ENCODE data around the gene CCBE1. TPM values are rescaled to one million over a fixed set of nuclear protein-coding genes. Genes with fewer than 3 reads are reported as not detected.
"Not testable (repeated sequence)": the region's sequence is repeated elsewhere in the genome, so short reads cannot be mapped to it uniquely, and the experiment has no call there.

The CCBE1 gene
- total RNA-seq, 2 experiments from 2014 or later = not detected

DNA sequence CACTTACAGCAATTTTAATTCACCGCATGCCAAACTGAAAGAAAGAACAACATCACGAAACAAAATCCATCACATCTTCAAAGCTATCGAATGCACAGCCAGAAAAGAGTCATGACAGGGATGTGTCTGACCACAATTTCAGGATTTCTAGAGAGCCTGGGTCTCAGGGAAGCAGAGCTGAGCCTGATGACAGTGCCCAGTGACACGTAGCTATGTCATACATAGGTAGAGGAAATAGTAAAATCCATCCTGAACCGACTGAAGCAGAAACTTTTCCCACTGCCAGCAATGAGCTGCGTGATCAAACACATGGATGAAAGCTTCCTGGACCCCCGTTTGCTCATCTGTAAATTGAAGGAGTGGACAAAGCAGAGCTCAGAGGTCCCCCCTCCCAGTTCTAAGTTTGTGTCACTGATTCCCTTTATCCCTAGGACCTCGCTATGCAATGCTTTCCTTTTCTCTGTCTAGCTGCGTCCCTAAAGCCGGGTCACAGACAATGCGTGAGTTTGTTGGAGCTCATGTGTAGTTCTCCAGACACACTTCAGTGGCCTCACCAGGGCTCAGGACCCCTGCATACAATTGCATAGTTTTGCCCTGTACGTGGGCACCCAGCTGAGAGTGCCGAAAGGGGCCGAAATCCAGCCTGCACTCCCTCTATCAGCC is 37.6 kb downstream of the CCBE1 start:
- CTCF ChIA-PET = no interaction called here
- no peak for DNase-seq
- intact Hi-C loops (cut with micrococcal nuclease) = no loop called here
- Mint-ChIP-seq H3K4me3 (no peak overlapping the region), H3K9me3 (no peaks in the 10 kb centered on the region), H3K36me3 (ENCODE audit: low read depth) (no peaks in the 10 kb centered on the region), H3K27ac (no peak overlapping the region), H3K4me1 (ENCODE audit: low read depth) (no peaks in the 10 kb centered on the region), H3K27me3 (ENCODE audit: low read depth) (peaks cover 2% of the 10 kb centered on the region)

DNA sequence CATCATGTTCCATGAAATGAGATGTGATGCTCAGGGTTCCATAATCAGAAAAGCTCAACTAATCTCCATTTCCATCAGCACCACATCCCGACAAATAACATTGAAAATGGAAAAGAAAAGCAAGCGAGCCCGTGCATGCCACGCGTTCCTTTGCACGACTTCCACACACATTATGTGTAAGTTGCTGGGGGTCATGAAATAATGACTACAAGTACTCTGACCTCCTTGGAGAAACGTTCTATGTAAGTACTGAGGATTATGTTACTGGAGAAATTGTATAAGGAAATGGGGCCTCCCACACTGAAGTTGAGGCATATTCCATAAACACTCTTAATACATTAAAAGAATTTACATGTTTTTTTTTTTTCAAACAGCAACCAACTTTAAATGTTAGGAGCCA is 38.3 kb downstream of the CCBE1 start:
- Mint-ChIP-seq H3K4me1 (ENCODE audit: low read depth) (no peaks in the 10 kb centered on the region), H3K27ac (no peak overlapping the region), H3K9me3 (no peaks in the 10 kb centered on the region), H3K36me3 (ENCODE audit: low read depth) (no peaks in the 10 kb centered on the region), H3K27me3 (ENCODE audit: low read depth) (peaks cover 2% of the 10 kb centered on the region), H3K4me3 (no peak overlapping the region)
- CTCF ChIA-PET = no interaction called here
- DNase-seq = no peak
- intact Hi-C loops (cut with micrococcal nuclease) = no loop called here

DNA sequence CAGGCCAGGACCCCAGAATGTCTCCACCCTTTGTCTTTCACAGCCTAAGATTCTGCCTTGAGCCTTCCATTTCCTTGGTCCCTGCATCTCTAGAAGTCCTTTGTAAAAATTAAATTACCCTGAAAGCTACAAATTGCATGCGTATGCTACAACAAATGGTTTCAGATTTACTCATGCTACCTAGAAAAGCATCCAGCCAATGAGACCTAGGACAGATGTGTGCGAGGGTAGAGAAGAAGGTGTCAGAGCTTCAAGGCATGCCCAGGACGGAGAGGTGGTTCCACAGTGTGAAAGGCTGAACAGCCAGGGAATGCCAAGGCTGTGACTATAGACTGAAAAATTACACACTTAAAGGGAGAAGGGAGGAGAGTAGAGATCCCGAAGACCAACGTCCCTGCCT is 40.2 kb downstream of the CCBE1 start:
- H3K4me1 Mint-ChIP-seq (ENCODE audit: low read depth) = no peaks in the 10 kb centered on the region
- no peak overlapping the region for H3K27ac Mint-ChIP-seq
- intact Hi-C loops (cut with micrococcal nuclease) = no loop called here
- DNase-seq = no peak
- CTCF ChIA-PET = no interaction called here
- H3K27me3 Mint-ChIP-seq (ENCODE audit: low read depth) = peaks cover 2% of the 10 kb centered on the region
- H3K4me3 Mint-ChIP-seq = no peak overlapping the region
- no peaks in the 10 kb centered on the region for H3K36me3 Mint-ChIP-seq (ENCODE audit: low read depth)
- no peaks in the 10 kb centered on the region for H3K9me3 Mint-ChIP-seq

GRCh38 chr18:59656373-59656887 is 40.8 kb downstream of the CCBE1 start:
- CTCF ChIA-PET = no interaction called here
- no peak for DNase-seq
- peaks cover 2% of the 10 kb centered on the region for H3K27me3 Mint-ChIP-seq (ENCODE audit: low read depth)
- H3K36me3 Mint-ChIP-seq (ENCODE audit: low read depth) = no peaks in the 10 kb centered on the region
- intact Hi-C loops (cut with micrococcal nuclease) = no loop called here
- H3K4me3 Mint-ChIP-seq = no peak overlapping the region
- H3K9me3 Mint-ChIP-seq = no peaks in the 10 kb centered on the region
- H3K27ac Mint-ChIP-seq = no peak overlapping the region
- no peaks in the 10 kb centered on the region for H3K4me1 Mint-ChIP-seq (ENCODE audit: low read depth)

- H3K9me3 Mint-ChIP-seq = no peaks in the 10 kb centered on the region
- intact Hi-C loops (cut with micrococcal nuclease) = no loop called here
- peaks cover 2% of the 10 kb centered on the region for H3K27me3 Mint-ChIP-seq (ENCODE audit: low read depth)
- no peak for DNase-seq
- H3K4me1 Mint-ChIP-seq (ENCODE audit: low read depth) = no peaks in the 10 kb centered on the region
- no peak overlapping the region for H3K27ac Mint-ChIP-seq
- CTCF ChIA-PET = no interaction called here
- H3K4me3 Mint-ChIP-seq = no peak overlapping the region
- H3K36me3 Mint-ChIP-seq (ENCODE audit: low read depth) = no peaks in the 10 kb centered on the region
These were observed 41.5 kb downstream of the CCBE1 start for GRCh38 chr18:59655676-59656075.

GRCh38 chr18:59651071-59651470 is 46.2 kb downstream of the CCBE1 start:
- H3K27me3 Mint-ChIP-seq (ENCODE audit: low read depth) = peaks cover 2% of the 10 kb centered on the region
- intact Hi-C loops (cut with micrococcal nuclease) = no loop called here

GRCh38 chr18:59650266-59650820 is 46.9 kb downstream of the CCBE1 start:
- DNase-seq = no peak
- intact Hi-C loops (cut with micrococcal nuclease) = no loop called here
- Mint-ChIP-seq H3K4me1 (ENCODE audit: low read depth) (no peaks in the 10 kb centered on the region), H3K27ac (no peak overlapping the region), H3K36me3 (ENCODE audit: low read depth) (no peaks in the 10 kb centered on the region), H3K4me3 (no peak overlapping the region), H3K27me3 (ENCODE audit: low read depth) (peaks cover 2% of the 10 kb centered on the region), H3K9me3 (no peaks in the 10 kb centered on the region)
- CTCF ChIA-PET = interaction anchor here (0.6 kb wide), 1 partner anchor 18 kb away, joined by 3 read pairs; no protein-coding TSS in a partner anchor

More at GRCh38 chr18:59651071-59651470, 46.2 kb downstream of the CCBE1 start:
- no peak overlapping the region for H3K27ac Mint-ChIP-seq
- no peaks in the 10 kb centered on the region for H3K36me3 Mint-ChIP-seq (ENCODE audit: low read depth)
- H3K9me3 Mint-ChIP-seq = no peaks in the 10 kb centered on the region
- H3K4me3 Mint-ChIP-seq = no peak overlapping the region
- CTCF ChIA-PET = no interaction called here
- H3K4me1 Mint-ChIP-seq (ENCODE audit: low read depth) = no peaks in the 10 kb centered on the region
- DNase-seq = no peak

- Mint-ChIP-seq H3K9me3 (no peaks in the 10 kb centered on the region), H3K27ac (no peak overlapping the region), H3K27me3 (ENCODE audit: low read depth) (peaks cover 2% of the 10 kb centered on the region), H3K4me3 (no peak overlapping the region), H3K4me1 (ENCODE audit: low read depth) (no peaks in the 10 kb centered on the region), H3K36me3 (ENCODE audit: low read depth) (peaks cover under 1% of the 10 kb centered on the region)
- intact Hi-C loops (cut with micrococcal nuclease) = no loop called here
- CTCF ChIA-PET = interaction anchor here (0.6 kb wide), 1 partner anchor 19 kb away, joined by 3 read pairs; no protein-coding TSS in a partner anchor
- no peak for DNase-seq
These were observed 47.6 kb downstream of the CCBE1 start for GRCh38 chr18:59649591-59649990.

DNA sequence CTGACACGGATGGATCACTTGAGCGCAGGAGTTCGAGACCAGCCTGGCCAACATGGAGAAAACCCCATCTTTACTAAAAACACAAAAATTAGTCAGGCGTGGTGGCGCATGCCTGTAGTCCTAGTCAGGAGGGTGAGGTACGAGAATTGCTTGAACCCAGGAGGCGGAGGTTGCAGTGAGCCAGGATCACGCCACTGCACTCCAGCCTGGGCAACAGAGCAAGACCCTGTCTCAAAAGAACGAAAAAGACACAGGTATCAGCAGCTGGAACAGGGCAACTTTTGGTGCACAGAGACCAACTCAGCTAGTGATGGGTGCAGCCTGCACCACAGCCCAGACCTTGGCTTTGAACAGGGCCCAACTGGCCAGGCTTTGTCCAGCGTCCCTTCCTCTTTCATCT is 48.8 kb downstream of the CCBE1 start:
- H3K36me3 Mint-ChIP-seq (ENCODE audit: low read depth); H3K27ac Mint-ChIP-seq; H3K9me3 Mint-ChIP-seq; DNase-seq; H3K4me1 Mint-ChIP-seq (ENCODE audit: low read depth); intact Hi-C loops (cut with micrococcal nuclease); H3K27me3 Mint-ChIP-seq (ENCODE audit: low read depth); H3K4me3 Mint-ChIP-seq; CTCF ChIA-PET: not testable (repeated sequence)

DNA sequence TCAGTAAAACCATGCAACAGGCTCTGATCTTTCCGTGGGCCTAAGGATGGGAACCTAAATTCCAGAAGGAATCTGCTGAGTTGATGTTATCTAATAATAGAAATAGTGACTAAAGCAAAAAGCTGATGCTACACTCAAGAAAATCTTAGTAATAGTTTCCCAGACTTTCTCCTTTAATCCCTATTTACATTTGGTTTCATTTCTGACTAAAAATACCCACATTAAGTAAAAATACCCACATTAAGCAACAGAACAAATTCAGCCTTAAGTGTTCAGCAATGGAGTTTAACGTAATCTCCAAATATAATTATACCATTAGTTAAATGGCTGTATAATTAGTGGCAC is 50.3 kb downstream of the CCBE1 start:
- H3K27me3 Mint-ChIP-seq (ENCODE audit: low read depth) = peaks cover 2% of the 10 kb centered on the region

DNA sequence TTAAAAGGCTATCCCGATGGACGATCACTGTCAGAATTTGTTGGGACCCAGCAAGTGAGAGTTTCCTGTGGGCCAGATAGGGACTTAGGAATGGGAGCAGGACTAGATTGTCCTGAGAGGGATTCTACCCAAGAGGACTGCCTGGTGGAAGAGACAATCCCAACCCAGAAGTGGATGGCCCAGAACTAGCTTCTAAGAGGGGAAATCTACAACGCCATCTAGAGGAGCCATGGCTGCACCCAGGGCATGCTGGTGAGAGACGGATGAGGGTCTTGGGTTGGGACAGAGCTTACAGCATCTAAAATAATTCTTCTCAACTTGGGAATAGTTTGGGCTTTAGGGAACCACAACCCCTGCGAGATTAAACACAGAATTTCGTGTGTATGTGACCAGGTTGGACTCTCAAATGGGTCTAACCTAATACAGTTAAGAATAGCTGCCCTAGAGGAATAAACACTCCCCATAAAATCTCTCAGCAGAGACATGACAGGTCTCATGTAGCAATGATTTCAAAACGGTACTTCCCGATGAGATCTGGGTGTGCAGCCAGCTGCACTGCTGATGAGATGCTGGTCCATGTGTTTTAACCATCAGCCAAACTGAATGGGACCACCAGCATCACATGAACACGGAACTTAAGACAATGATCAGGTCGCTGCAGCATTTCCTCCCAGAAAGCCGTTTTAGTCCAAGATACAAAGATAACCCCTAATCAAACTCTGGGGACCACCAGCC is 50.8 kb downstream of the CCBE1 start:
- Mint-ChIP-seq H3K27ac (no peak overlapping the region), H3K36me3 (ENCODE audit: low read depth) (peaks cover 1% of the 10 kb centered on the region), H3K4me1 (ENCODE audit: low read depth) (no peaks in the 10 kb centered on the region), H3K4me3 (no peak overlapping the region), H3K9me3 (no peaks in the 10 kb centered on the region), H3K27me3 (ENCODE audit: low read depth) (peaks cover 2% of the 10 kb centered on the region)
- intact Hi-C loops (cut with micrococcal nuclease) = no loop called here
- DNase-seq = no peak
- CTCF ChIA-PET = interaction anchor here (1.2 kb wide), 1 partner anchor 187 kb away, joined by 4 read pairs; no protein-coding TSS in a partner anchor

More for the DNA sequence above, 50.3 kb downstream of the CCBE1 start:
- CTCF ChIA-PET = interaction anchor here (1.2 kb wide), 1 partner anchor 188 kb away, joined by 4 read pairs; no protein-coding TSS in a partner anchor
- no peak for DNase-seq
- intact Hi-C loops (cut with micrococcal nuclease) = no loop called here
- H3K9me3 Mint-ChIP-seq = no peaks in the 10 kb centered on the region
- peaks cover 1% of the 10 kb centered on the region for H3K36me3 Mint-ChIP-seq (ENCODE audit: low read depth)
- H3K4me1 Mint-ChIP-seq (ENCODE audit: low read depth) = no peaks in the 10 kb centered on the region
- H3K4me3 Mint-ChIP-seq = no peak overlapping the region
- H3K27ac Mint-ChIP-seq = no peak overlapping the region

- H3K36me3 Mint-ChIP-seq (ENCODE audit: low read depth) = peaks cover 1% of the 10 kb centered on the region
- no peaks in the 10 kb centered on the region for H3K9me3 Mint-ChIP-seq
- H3K27ac Mint-ChIP-seq = no peak overlapping the region
- no peak for DNase-seq
- intact Hi-C loops (cut with micrococcal nuclease) = no loop called here
- H3K27me3 Mint-ChIP-seq (ENCODE audit: low read depth) = no peaks in the 10 kb centered on the region
- CTCF ChIA-PET = no interaction called here
- H3K4me3 Mint-ChIP-seq = no peak overlapping the region
- H3K4me1 Mint-ChIP-seq (ENCODE audit: low read depth) = no peaks in the 10 kb centered on the region
These were observed 53.5 kb downstream of the CCBE1 start for GRCh38 chr18:59643740-59644139.

DNA sequence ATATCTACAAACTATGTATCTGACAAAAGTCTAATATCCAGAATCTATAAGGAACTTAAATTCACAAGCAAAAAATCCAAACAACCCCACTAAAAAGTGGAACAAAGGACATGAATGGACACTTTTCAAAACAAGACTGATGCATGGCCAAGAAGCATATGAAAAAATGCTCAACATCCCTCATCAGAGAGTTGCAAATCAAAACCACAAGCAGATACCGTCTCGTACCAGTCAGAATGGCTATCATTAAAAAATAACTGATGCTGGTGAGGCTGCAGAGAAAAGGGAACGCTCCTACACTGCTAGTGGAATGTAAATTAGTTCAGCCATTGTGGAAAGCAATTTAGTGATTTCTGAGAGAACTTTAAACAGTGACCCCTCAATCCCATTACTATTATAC is 56.5 kb downstream of the CCBE1 start:
- intact Hi-C loops (cut with micrococcal nuclease) = no loop called here
- DNase-seq = no peak
- no peaks in the 10 kb centered on the region for H3K27me3 Mint-ChIP-seq (ENCODE audit: low read depth)
- H3K4me3 Mint-ChIP-seq = no peak overlapping the region
- H3K27ac Mint-ChIP-seq = no peak overlapping the region
- CTCF ChIA-PET = no interaction called here
- no peaks in the 10 kb centered on the region for H3K4me1 Mint-ChIP-seq (ENCODE audit: low read depth)
- peaks cover 1% of the 10 kb centered on the region for H3K36me3 Mint-ChIP-seq (ENCODE audit: low read depth)
- no peaks in the 10 kb centered on the region for H3K9me3 Mint-ChIP-seq

All from activated naive CD4-positive, alpha-beta T cell treated with anti-CD3 and anti-CD28 coated beads for 36 hours (primary cell).